ENCODE data around the gene GPR75.
"Not testable (repeated sequence)": the region's sequence is repeated elsewhere in the genome, so short reads cannot be mapped to it uniquely, and the experiment has no call there.

The GPR75 gene

GRCh38 chr2:53848062-53848461 lies 11.7 kb downstream of the GPR75 start:
- Histone ChIP-seq H3K36me3 (replicated peaks) (no peaks in the 10 kb centered on the region), H3K27ac (no peak overlapping the region), H3K27me3 (replicated peaks) (no peaks in the 10 kb centered on the region), H3K4me3 (ENCODE audit: low read depth, low read length) (no peak overlapping the region)
- in situ Hi-C loops (cut with HindIII; ENCODE audit: low pct_ligation_motif_present, low sequenced_read_pairs): no loop called here
- TF ChIP-seq CTCF (IDR thresholded peaks at IDR 0.05; ENCODE audit: low read depth, low read length, missing control alignments): no peak
- no peak for DNase-seq

GRCh38 chr2:53843595-53843994 lies 16.2 kb downstream of the GPR75 start:
- TF ChIP-seq CTCF (IDR thresholded peaks at IDR 0.05; ENCODE audit: low read depth, low read length, missing control alignments): no peak
- in situ Hi-C loops (cut with HindIII; ENCODE audit: low pct_ligation_motif_present, low sequenced_read_pairs): no loop called here
- no peaks in the 10 kb centered on the region for H3K27me3 ChIP-seq (replicated peaks)
- H3K4me3 ChIP-seq (ENCODE audit: low read depth, low read length): no peak overlapping the region
- H3K27ac ChIP-seq: no peak overlapping the region
- no peak for DNase-seq
- H3K36me3 ChIP-seq (replicated peaks): no peaks in the 10 kb centered on the region

- H3K27me3 ChIP-seq (replicated peaks): no peaks in the 10 kb centered on the region
- no peak overlapping the region for H3K27ac ChIP-seq
- no peaks in the 10 kb centered on the region for H3K36me3 ChIP-seq (replicated peaks)
- no peak for TF ChIP-seq CTCF (IDR thresholded peaks at IDR 0.05; ENCODE audit: low read depth, low read length, missing control alignments)
- DNase-seq: no peak
- H3K4me3 ChIP-seq (ENCODE audit: low read depth, low read length): no peak overlapping the region
- in situ Hi-C loops (cut with HindIII; ENCODE audit: low pct_ligation_motif_present, low sequenced_read_pairs): no loop called here
Measured at GRCh38 chr2:53842891-53843290, 16.9 kb downstream of the GPR75 start.

GRCh38 chr2:53841651-53842050 lies 18.1 kb downstream of the GPR75 start:
- H3K36me3 ChIP-seq (replicated peaks); H3K27ac ChIP-seq; H3K27me3 ChIP-seq (replicated peaks); DNase-seq; H3K4me3 ChIP-seq (ENCODE audit: low read depth, low read length); in situ Hi-C loops (cut with HindIII; ENCODE audit: low pct_ligation_motif_present, low sequenced_read_pairs): not testable (repeated sequence)

GRCh38 chr2:53840580-53840979 lies 19.2 kb downstream of the GPR75 start:
- DNase-seq: no peak
- in situ Hi-C loops (cut with HindIII; ENCODE audit: low pct_ligation_motif_present, low sequenced_read_pairs): no loop called here
- no peak for TF ChIP-seq CTCF (IDR thresholded peaks at IDR 0.05; ENCODE audit: low read depth, low read length, missing control alignments)
- H3K27ac ChIP-seq: no peak overlapping the region
- H3K36me3 ChIP-seq (replicated peaks): no peaks in the 10 kb centered on the region
- H3K4me3 ChIP-seq (ENCODE audit: low read depth, low read length): no peak overlapping the region
- H3K27me3 ChIP-seq (replicated peaks): no peaks in the 10 kb centered on the region

- H3K27ac ChIP-seq; H3K27me3 ChIP-seq (replicated peaks); DNase-seq; H3K36me3 ChIP-seq (replicated peaks); in situ Hi-C loops (cut with HindIII; ENCODE audit: low pct_ligation_motif_present, low sequenced_read_pairs); H3K4me3 ChIP-seq (ENCODE audit: low read depth, low read length): not testable (repeated sequence)
Measured at GRCh38 chr2:53829980-53830290, 29.8 kb downstream of the GPR75 start.

- Histone ChIP-seq H3K27ac (no peak overlapping the region), H3K36me3 (replicated peaks) (no peaks in the 10 kb centered on the region), H3K4me3 (ENCODE audit: low read depth, low read length) (no peak overlapping the region), H3K27me3 (replicated peaks) (no peaks in the 10 kb centered on the region)
- in situ Hi-C loops (cut with HindIII; ENCODE audit: low pct_ligation_motif_present, low sequenced_read_pairs): no loop called here
- no peak for TF ChIP-seq CTCF (IDR thresholded peaks at IDR 0.05; ENCODE audit: low read depth, low read length, missing control alignments)
- DNase-seq: no peak
Measured at GRCh38 chr2:53829273-53829979, 30.3 kb downstream of the GPR75 start.
